Measurements from ENCODE around the gene SEMA3G.

The SEMA3G gene

DNA sequence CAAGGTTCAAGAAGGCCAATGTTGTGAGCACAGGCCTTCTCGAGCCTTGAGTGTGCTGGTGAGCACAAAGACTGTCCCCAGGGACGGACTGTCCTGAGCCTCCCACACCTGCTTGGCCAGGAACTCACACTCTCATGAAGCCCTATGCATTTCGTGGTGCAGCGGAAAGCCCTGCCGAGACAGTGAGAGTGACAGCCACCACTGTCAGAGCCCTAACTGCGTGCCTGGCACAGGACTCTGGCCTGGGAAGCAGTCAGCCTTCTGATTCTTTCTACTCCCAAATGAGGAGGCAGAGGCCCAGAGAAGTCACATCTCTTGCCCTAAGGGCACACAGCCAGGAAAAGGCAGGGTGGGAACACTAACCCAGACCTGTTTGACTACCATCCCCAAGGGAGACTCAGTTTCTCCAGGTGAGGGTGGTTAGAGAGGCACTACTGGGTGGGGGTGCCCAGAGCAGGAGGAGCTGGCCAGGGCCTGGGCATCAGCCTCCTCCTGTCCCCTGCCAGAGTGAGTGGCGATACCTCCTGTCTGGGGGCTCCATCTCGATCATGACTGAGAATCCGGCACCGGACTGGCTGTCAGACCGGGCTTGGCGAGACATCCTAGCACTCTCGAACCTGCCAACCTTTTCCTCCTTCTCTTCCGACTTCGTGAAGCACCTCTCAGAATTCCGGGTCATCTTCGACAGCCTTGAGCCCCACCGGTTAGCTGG, 50.8 kb downstream of the SEMA3G start:
- H3K27me3 ChIP-seq (ENCODE audit: control insufficient read depth, insufficient read depth, low read length), result no peaks in the 10 kb centered on the region
- H3K4me1 ChIP-seq (ENCODE audit: control insufficient read depth, low read depth, low read length), result no peaks in the 10 kb centered on the region
- H3K4me3 ChIP-seq (ENCODE audit: low read length), result no peak overlapping the region

GRCh38 chr3:52393131-52393807, 51.6 kb downstream of the SEMA3G start:
- H3K27ac ChIP-seq (ENCODE audit: low read length), result no peak overlapping the region
- H3K4me1 ChIP-seq (ENCODE audit: control insufficient read depth, low read depth, low read length), result no peaks in the 10 kb centered on the region
- H3K36me3 ChIP-seq (ENCODE audit: control insufficient read depth, low read depth, low read length), result no peaks in the 10 kb centered on the region
- H3K9ac ChIP-seq (ENCODE audit: low read length), result no peak overlapping the region
- no peaks in the 10 kb centered on the region for H3K9me3 ChIP-seq (ENCODE audit: control insufficient read depth, low read depth, low read length)
- no peaks in the 10 kb centered on the region for H3K27me3 ChIP-seq (ENCODE audit: control insufficient read depth, insufficient read depth, low read length)
- H3K4me3 ChIP-seq (ENCODE audit: low read length), result no peak overlapping the region

More for the DNA sequence above, 50.8 kb downstream of the SEMA3G start:
- no peaks in the 10 kb centered on the region for H3K9me3 ChIP-seq (ENCODE audit: control insufficient read depth, low read depth, low read length)
- no peaks in the 10 kb centered on the region for H3K36me3 ChIP-seq (ENCODE audit: control insufficient read depth, low read depth, low read length)
- H3K9ac ChIP-seq (ENCODE audit: low read length), result no peak overlapping the region
- no peak overlapping the region for H3K27ac ChIP-seq (ENCODE audit: low read length)

GRCh38 chr3:52392216-52392930, 52.5 kb downstream of the SEMA3G start:
- no peak overlapping the region for H3K9ac ChIP-seq (ENCODE audit: low read length)
- H3K9me3 ChIP-seq (ENCODE audit: control insufficient read depth, low read depth, low read length), result no peaks in the 10 kb centered on the region
- H3K27ac ChIP-seq (ENCODE audit: low read length), result no peak overlapping the region
- no peaks in the 10 kb centered on the region for H3K4me1 ChIP-seq (ENCODE audit: control insufficient read depth, low read depth, low read length)
- no peak overlapping the region for H3K4me3 ChIP-seq (ENCODE audit: low read length)
- H3K27me3 ChIP-seq (ENCODE audit: control insufficient read depth, insufficient read depth, low read length), result no peaks in the 10 kb centered on the region
- H3K36me3 ChIP-seq (ENCODE audit: control insufficient read depth, low read depth, low read length), result no peaks in the 10 kb centered on the region

DNA sequence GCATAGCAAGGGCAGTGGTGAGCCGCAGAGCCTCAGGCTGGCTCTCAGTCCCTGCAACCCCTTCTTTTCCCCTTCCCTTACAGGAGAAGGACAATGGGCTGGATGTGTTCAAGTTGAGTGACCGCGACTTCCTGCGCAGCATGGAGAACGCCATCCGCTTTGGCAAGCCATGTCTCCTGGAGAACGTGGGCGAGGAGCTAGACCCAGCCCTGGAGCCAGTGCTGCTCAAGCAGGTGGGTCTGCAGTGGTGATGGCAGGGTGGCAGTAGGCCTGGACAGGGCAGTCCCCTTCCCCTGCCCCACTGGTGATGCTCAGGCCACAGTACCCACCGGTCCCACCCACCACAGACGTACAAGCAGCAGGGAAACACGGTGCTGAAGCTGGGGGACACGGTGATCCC, 53.8 kb downstream of the SEMA3G start:
- no peaks in the 10 kb centered on the region for H3K9me3 ChIP-seq (ENCODE audit: control insufficient read depth, low read depth, low read length)

DNA sequence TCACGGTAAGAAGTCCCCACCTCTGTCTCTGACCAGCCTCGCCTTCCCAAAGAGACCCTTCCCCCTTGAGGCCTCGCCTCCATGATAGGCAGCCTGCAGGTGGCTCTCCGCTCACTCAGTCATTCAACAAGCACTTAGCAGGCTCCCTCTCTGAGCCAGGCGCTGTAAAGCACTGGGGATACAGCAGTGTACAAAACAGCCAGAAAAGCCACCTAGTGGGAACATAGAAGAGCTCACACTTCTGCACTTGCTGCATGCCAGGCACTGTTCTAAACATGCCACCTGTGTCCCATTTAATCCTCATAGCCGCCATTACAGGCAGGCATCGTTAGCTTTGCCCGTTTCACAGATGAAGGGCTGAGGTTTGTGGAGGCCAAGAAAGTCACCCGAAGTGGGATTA, 56.0 kb downstream of the SEMA3G start:
- no peaks in the 10 kb centered on the region for H3K9me3 ChIP-seq (ENCODE audit: control insufficient read depth, low read depth, low read length)
- H3K36me3 ChIP-seq (ENCODE audit: control insufficient read depth, low read depth, low read length), result no peaks in the 10 kb centered on the region
- H3K4me1 ChIP-seq (ENCODE audit: control insufficient read depth, low read depth, low read length), result no peaks in the 10 kb centered on the region
- H3K9ac ChIP-seq (ENCODE audit: low read length), result no peak overlapping the region
- H3K4me3 ChIP-seq (ENCODE audit: low read length), result no peak overlapping the region
- H3K27ac ChIP-seq (ENCODE audit: low read length), result no peak overlapping the region
- no peaks in the 10 kb centered on the region for H3K27me3 ChIP-seq (ENCODE audit: control insufficient read depth, insufficient read depth, low read length)

More for the DNA sequence above, 53.8 kb downstream of the SEMA3G start:
- Histone ChIP-seq H3K27me3 (ENCODE audit: control insufficient read depth, insufficient read depth, low read length) (no peaks in the 10 kb centered on the region), H3K4me3 (ENCODE audit: low read length) (no peak overlapping the region), H3K27ac (ENCODE audit: low read length) (no peak overlapping the region), H3K36me3 (ENCODE audit: control insufficient read depth, low read depth, low read length) (no peaks in the 10 kb centered on the region), H3K9ac (ENCODE audit: low read length) (no peak overlapping the region), H3K4me1 (ENCODE audit: control insufficient read depth, low read depth, low read length) (no peaks in the 10 kb centered on the region)

GRCh38 chr3:52388348-52388821, 56.5 kb downstream of the SEMA3G start:
- no peak overlapping the region for H3K9ac ChIP-seq (ENCODE audit: low read length)
- H3K27ac ChIP-seq (ENCODE audit: low read length), result no peak overlapping the region

DNA sequence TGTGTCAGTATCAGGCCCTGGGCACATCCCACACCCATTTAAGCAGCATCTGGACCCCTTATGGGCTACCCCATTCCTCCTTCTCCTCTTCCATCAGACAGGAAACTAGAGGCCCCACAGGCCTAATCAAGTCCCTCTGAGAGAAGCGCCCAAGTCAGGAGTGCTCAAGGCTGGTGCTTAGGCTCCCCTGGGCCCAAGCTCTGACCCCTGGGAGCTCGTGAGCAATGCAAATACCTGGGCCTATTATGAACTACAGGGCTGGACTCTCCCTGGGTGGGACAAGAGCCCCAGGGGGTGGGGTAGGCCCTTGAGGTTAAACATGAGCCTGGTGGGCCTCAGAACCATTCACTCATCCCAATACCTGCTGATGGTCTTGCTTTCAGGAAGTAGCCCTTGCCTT, 57.4 kb downstream of the SEMA3G start:
- H3K4me3 ChIP-seq (ENCODE audit: low read length), result no peak overlapping the region
- H3K36me3 ChIP-seq (ENCODE audit: control insufficient read depth, low read depth, low read length), result no peaks in the 10 kb centered on the region
- H3K4me1 ChIP-seq (ENCODE audit: control insufficient read depth, low read depth, low read length), result no peaks in the 10 kb centered on the region
- no peak overlapping the region for H3K9ac ChIP-seq (ENCODE audit: low read length)
- no peak overlapping the region for H3K27ac ChIP-seq (ENCODE audit: low read length)
- H3K9me3 ChIP-seq (ENCODE audit: control insufficient read depth, low read depth, low read length), result no peaks in the 10 kb centered on the region
- no peaks in the 10 kb centered on the region for H3K27me3 ChIP-seq (ENCODE audit: control insufficient read depth, insufficient read depth, low read length)

More at GRCh38 chr3:52388348-52388821, 56.5 kb downstream of the SEMA3G start:
- H3K27me3 ChIP-seq (ENCODE audit: control insufficient read depth, insufficient read depth, low read length), result no peaks in the 10 kb centered on the region
- H3K4me3 ChIP-seq (ENCODE audit: low read length), result no peak overlapping the region
- H3K4me1 ChIP-seq (ENCODE audit: control insufficient read depth, low read depth, low read length), result no peaks in the 10 kb centered on the region
- no peaks in the 10 kb centered on the region for H3K9me3 ChIP-seq (ENCODE audit: control insufficient read depth, low read depth, low read length)
- H3K36me3 ChIP-seq (ENCODE audit: control insufficient read depth, low read depth, low read length), result no peaks in the 10 kb centered on the region

GRCh38 chr3:52385157-52385556, 59.7 kb downstream of the SEMA3G start:
- Histone ChIP-seq H3K4me3 (ENCODE audit: low read length) (no peak overlapping the region), H3K4me1 (ENCODE audit: control insufficient read depth, low read depth, low read length) (no peaks in the 10 kb centered on the region), H3K9me3 (ENCODE audit: control insufficient read depth, low read depth, low read length) (no peaks in the 10 kb centered on the region), H3K27me3 (ENCODE audit: control insufficient read depth, insufficient read depth, low read length) (no peaks in the 10 kb centered on the region), H3K9ac (ENCODE audit: low read length) (no peak overlapping the region), H3K36me3 (ENCODE audit: control insufficient read depth, low read depth, low read length) (no peaks in the 10 kb centered on the region), H3K27ac (ENCODE audit: low read length) (no peak overlapping the region)

GRCh38 chr3:52384019-52384761, 60.7 kb downstream of the SEMA3G start:
- Histone ChIP-seq H3K9ac (ENCODE audit: low read length) (no peak overlapping the region), H3K4me1 (ENCODE audit: control insufficient read depth, low read depth, low read length) (no peaks in the 10 kb centered on the region)

GRCh38 chr3:52383446-52383845, 61.5 kb downstream of the SEMA3G start:
- Histone ChIP-seq H3K4me3 (ENCODE audit: low read length) (no peak overlapping the region), H3K36me3 (ENCODE audit: control insufficient read depth, low read depth, low read length) (no peaks in the 10 kb centered on the region), H3K9ac (ENCODE audit: low read length) (no peak overlapping the region)

More at GRCh38 chr3:52384019-52384761, 60.7 kb downstream of the SEMA3G start:
- no peaks in the 10 kb centered on the region for H3K36me3 ChIP-seq (ENCODE audit: control insufficient read depth, low read depth, low read length)
- no peak overlapping the region for H3K4me3 ChIP-seq (ENCODE audit: low read length)
- no peaks in the 10 kb centered on the region for H3K9me3 ChIP-seq (ENCODE audit: control insufficient read depth, low read depth, low read length)
- no peaks in the 10 kb centered on the region for H3K27me3 ChIP-seq (ENCODE audit: control insufficient read depth, insufficient read depth, low read length)
- no peak overlapping the region for H3K27ac ChIP-seq (ENCODE audit: low read length)

More at GRCh38 chr3:52383446-52383845, 61.5 kb downstream of the SEMA3G start:
- H3K27me3 ChIP-seq (ENCODE audit: control insufficient read depth, insufficient read depth, low read length), result no peaks in the 10 kb centered on the region
- H3K27ac ChIP-seq (ENCODE audit: low read length), result no peak overlapping the region
- H3K4me1 ChIP-seq (ENCODE audit: control insufficient read depth, low read depth, low read length), result no peaks in the 10 kb centered on the region
- no peaks in the 10 kb centered on the region for H3K9me3 ChIP-seq (ENCODE audit: control insufficient read depth, low read depth, low read length)

Measured in iPS-18a (cell line).